GM12873 (cell line): Measurements from ENCODE around the gene CANT1.

ENCODE experiments used
- CTCF ChIP-seq: IDR thresholded peaks from 2 replicates; pipeline ENCODE4 v1.5.1; 2012; ENCODE audit warnings: low read depth, mild to moderate bottlenecking, moderate library complexity, low read length, control low read depth; ENCODE audit not compliant: insufficient read depth; ENCODE audit errors: missing control alignments

The CANT1 gene

GRCh38 chr17:79046916-79047280, 37.3 kb upstream of the CANT1 start:
- TF ChIP-seq CTCF = no peak

- no peak for TF ChIP-seq CTCF
Measured at GRCh38 chr17:79046197-79046915, 36.8 kb upstream of the CANT1 start.

- TF ChIP-seq CTCF = peak; percentile 96
Measured at GRCh38 chr17:79045842-79046196, 36.3 kb upstream of the CANT1 start.

- TF ChIP-seq CTCF = no peak
Measured at GRCh38 chr17:79045001-79045729, 35.6 kb upstream of the CANT1 start.

GRCh38 chr17:79044462-79044861, 34.9 kb upstream of the CANT1 start:
- no peak for TF ChIP-seq CTCF

- TF ChIP-seq CTCF = no peak
Measured at GRCh38 chr17:79043931-79044320, 34.4 kb upstream of the CANT1 start.

GRCh38 chr17:79043191-79043930, 33.8 kb upstream of the CANT1 start:
- TF ChIP-seq CTCF = no peak
